HUES48 (cell line): ENCODE data around the gene DAZAP1.
A peak's percentile ranks its signal among the peaks of the same experiment; 100 is the strongest.
"Not testable (repeated sequence)": the region's sequence is repeated elsewhere in the genome, so short reads cannot be mapped to it uniquely, and the experiment has no call there.

Source experiments
- H3K27ac ChIP-seq: one replicate; pipeline ENCODE4 v1.7.0; 2013; ENCODE audit warnings: low read depth, low read length, inconsistent platforms
- H3K27me3 ChIP-seq: 2 replicates; pipeline ENCODE4 v1.6.1; 2013; ENCODE audit warnings: mild to moderate bottlenecking, low read length; ENCODE audit not compliant: control insufficient read depth, insufficient read depth
- H3K36me3 ChIP-seq: 2 replicates; pipeline ENCODE4 v1.6.1; 2013; ENCODE audit warnings: low read length; ENCODE audit not compliant: control insufficient read depth, insufficient read depth
- H3K4me1 ChIP-seq: 2 replicates; pipeline ENCODE4 v1.6.1; 2013; ENCODE audit warnings: mild to moderate bottlenecking, low read length; ENCODE audit not compliant: control insufficient read depth, insufficient read depth
- H3K4me3 ChIP-seq: 2 replicates; pipeline ENCODE4 v1.5.1; 2013; ENCODE audit warnings: mild to moderate bottlenecking, low read depth, low read length
- H3K9ac ChIP-seq: 2 replicates; pipeline ENCODE4 v1.6.1; 2013; ENCODE audit warnings: mild to moderate bottlenecking, low read depth, low read length, moderate library complexity
- H3K9me3 ChIP-seq: 2 replicates; pipeline ENCODE4 v1.6.1; 2013; ENCODE audit warnings: low read length; ENCODE audit not compliant: control insufficient read depth, insufficient read depth

The DAZAP1 gene

DNA sequence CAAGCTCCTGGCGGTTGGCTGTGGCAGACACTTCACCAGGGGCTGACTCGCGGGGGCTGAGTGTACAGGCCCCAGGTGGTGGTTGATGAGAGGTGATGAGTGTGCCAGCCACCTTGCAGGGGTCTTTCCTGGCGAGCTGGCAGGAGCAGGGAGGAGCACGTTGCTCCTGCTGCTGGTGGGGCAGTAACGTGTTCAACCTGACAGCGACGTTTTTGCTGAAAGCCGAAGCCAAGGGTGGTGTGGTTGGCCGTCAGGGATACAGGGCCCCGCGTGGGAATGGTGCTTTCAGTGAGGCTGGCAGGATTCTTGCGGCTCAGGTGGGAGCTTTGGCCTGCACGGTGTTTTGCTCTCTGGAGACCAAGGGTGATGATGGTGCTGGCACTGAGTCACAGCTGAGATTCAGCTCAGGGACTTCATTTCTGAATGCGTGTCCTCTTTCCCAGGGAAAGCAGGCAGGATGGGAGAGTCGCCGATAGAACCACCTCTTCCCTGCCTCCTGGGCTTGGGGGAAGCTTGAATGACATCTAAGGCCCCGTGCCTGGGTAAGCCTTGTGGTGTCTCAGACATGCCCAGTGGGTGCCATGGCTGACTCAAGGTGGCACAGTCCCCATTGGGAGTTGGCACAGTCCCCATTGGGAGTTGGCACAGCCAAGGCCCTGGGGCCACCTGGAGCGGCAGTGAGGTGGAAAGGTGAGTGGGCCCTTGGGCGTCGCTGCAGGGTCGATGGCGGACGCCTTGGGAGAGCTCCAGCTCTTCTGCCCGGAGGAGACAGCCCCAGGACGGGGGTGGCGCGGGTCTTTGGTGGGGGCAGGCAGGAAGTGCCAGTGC lies 8.8 kb downstream of the DAZAP1 start:
- Histone ChIP-seq H3K4me3 (peak overlapping the region; percentile 38; the same call in 1 of the 2 replicates), H3K4me1 (peaks cover 18% of the 10 kb centered on the region), H3K9me3 (no peaks in the 10 kb centered on the region), H3K36me3 (peaks cover 61% of the 10 kb centered on the region), H3K27ac (peak overlapping the region; percentile 84), H3K9ac (no peak overlapping the region; the same call in 1 of the 2 replicates), H3K27me3 (no peaks in the 10 kb centered on the region)

DNA sequence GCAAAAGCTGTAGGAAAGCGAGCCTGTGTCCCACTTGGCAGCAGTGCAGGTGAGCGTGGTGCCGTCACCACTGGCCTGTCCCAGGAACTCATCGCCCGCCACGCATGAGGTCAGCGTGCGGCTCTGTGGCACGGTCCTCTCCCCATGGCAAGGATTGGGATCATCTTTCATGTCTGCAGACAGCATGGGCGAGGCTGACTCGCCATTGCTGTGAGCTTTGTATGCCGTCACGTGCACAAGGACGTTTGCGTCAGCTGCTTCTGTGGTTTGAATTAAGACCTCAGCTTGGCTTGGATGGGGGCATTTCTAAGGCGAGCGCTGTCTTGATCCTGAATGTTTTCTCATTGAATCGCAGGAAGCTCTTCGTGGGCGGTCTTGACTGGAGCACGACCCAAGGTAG lies 9.8 kb downstream of the DAZAP1 start:
- H3K4me3 ChIP-seq, result no peak overlapping the region
- H3K36me3 ChIP-seq, result peaks cover 69% of the 10 kb centered on the region
- no peak overlapping the region for H3K27ac ChIP-seq
- H3K9ac ChIP-seq, result no peak overlapping the region
- no peaks in the 10 kb centered on the region for H3K9me3 ChIP-seq
- no peaks in the 10 kb centered on the region for H3K27me3 ChIP-seq
- peaks cover 18% of the 10 kb centered on the region for H3K4me1 ChIP-seq

GRCh38 chr19:1417681-1418495 lies 10.5 kb downstream of the DAZAP1 start:
- Histone ChIP-seq H3K27ac (peak overlapping the region; percentile 10), H3K4me3 (no peak overlapping the region), H3K9ac (no peak overlapping the region), H3K4me1 (peaks cover 18% of the 10 kb centered on the region), H3K36me3 (peaks cover 70% of the 10 kb centered on the region), H3K27me3 (no peaks in the 10 kb centered on the region), H3K9me3 (no peaks in the 10 kb centered on the region)

GRCh38 chr19:1418496-1418775 lies 11.1 kb downstream of the DAZAP1 start:
- Histone ChIP-seq H3K27ac (no peak overlapping the region), H3K4me3 (no peak overlapping the region), H3K9ac (no peak overlapping the region), H3K27me3 (no peaks in the 10 kb centered on the region), H3K36me3 (peaks cover 70% of the 10 kb centered on the region), H3K4me1 (peaks cover 18% of the 10 kb centered on the region), H3K9me3 (no peaks in the 10 kb centered on the region)

- Histone ChIP-seq H3K27me3 (no peaks in the 10 kb centered on the region), H3K27ac (no peak overlapping the region), H3K9me3 (no peaks in the 10 kb centered on the region), H3K4me3 (no peak overlapping the region), H3K9ac (no peak overlapping the region), H3K36me3 (peaks cover 74% of the 10 kb centered on the region), H3K4me1 (peaks cover 18% of the 10 kb centered on the region)
Measured at GRCh38 chr19:1418951-1419738, 11.8 kb downstream of the DAZAP1 start.

DNA sequence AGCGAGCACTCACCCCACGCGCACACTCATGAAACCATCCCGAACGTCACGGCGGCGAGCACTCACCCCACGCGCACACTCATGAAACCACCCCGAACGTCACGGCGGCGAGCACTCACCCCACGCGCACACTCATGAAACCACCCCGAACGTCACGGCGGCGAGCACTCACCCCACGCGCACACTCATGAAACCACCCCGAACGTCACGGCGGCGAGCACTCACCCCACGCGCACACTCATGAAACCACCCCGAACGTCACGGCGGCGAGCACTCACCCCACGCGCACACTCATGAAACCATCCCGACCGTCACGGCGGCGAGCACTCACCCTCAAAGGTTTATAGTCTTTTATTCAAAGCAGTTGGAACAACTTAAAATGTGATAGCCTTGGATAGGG lies 12.7 kb downstream of the DAZAP1 start:
- not testable (repeated sequence) for H3K9ac ChIP-seq, H3K27me3 ChIP-seq, H3K27ac ChIP-seq, H3K9me3 ChIP-seq, H3K4me3 ChIP-seq
- Histone ChIP-seq H3K4me1 (peaks cover 18% of the 10 kb centered on the region), H3K36me3 (peaks cover 83% of the 10 kb centered on the region)

GRCh38 chr19:1420590-1420989 lies 13.2 kb downstream of the DAZAP1 start:
- Histone ChIP-seq H3K4me3 (no peak overlapping the region), H3K9me3 (no peaks in the 10 kb centered on the region), H3K27me3 (no peaks in the 10 kb centered on the region), H3K27ac (no peak overlapping the region), H3K9ac (no peak overlapping the region), H3K36me3 (peaks cover 88% of the 10 kb centered on the region), H3K4me1 (peaks cover 16% of the 10 kb centered on the region)

- Histone ChIP-seq H3K36me3 (peaks cover 93% of the 10 kb centered on the region), H3K9me3 (no peaks in the 10 kb centered on the region), H3K4me3 (no peak overlapping the region), H3K27ac (no peak overlapping the region), H3K4me1 (peaks cover 8% of the 10 kb centered on the region), H3K27me3 (no peaks in the 10 kb centered on the region), H3K9ac (no peak overlapping the region)
Measured at GRCh38 chr19:1421218-1421957, 14.0 kb downstream of the DAZAP1 start.

- Histone ChIP-seq H3K9me3 (no peaks in the 10 kb centered on the region), H3K9ac (no peak overlapping the region), H3K4me1 (peaks cover 2% of the 10 kb centered on the region; the same call in 1 of the 2 replicates), H3K27ac (no peak overlapping the region), H3K4me3 (no peak overlapping the region), H3K36me3 (peaks cover 95% of the 10 kb centered on the region), H3K27me3 (no peaks in the 10 kb centered on the region)
Measured at GRCh38 chr19:1421958-1422305, 14.5 kb downstream of the DAZAP1 start.

DNA sequence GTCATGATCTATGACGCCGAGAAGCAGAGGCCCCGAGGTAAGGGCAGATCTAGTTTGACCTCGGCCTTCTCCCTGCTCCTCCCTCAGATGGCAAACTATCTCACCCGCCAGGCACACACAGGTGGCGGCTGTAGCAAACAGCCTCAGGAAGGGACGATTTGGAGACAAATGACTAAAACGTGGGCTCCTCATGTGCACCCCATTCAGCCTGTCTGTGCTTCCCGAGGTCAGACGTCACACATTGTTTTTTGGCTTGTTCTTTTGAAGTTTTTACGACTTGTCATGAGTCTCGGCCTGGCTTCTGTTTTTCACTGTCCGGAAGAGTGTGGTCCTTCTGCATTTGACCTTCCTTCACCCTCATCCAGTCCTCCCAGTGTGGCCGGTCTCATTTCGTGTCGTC lies 15.0 kb downstream of the DAZAP1 start:
- H3K27me3 ChIP-seq, result no peaks in the 10 kb centered on the region
- H3K4me3 ChIP-seq, result no peak overlapping the region
- H3K36me3 ChIP-seq, result peaks cover 95% of the 10 kb centered on the region
- no peaks in the 10 kb centered on the region for H3K4me1 ChIP-seq
- no peaks in the 10 kb centered on the region for H3K9me3 ChIP-seq
- no peak overlapping the region for H3K9ac ChIP-seq
- no peak overlapping the region for H3K27ac ChIP-seq
